ENCODE measurements around the gene MED8. TPM values are rescaled to one million over a fixed set of nuclear protein-coding genes. Genes with fewer than 3 reads are reported as not detected.

Gene MED8
- total RNA-seq, 2 donors from 2014 or later = 39.2 to 51.3 TPM

DNA sequence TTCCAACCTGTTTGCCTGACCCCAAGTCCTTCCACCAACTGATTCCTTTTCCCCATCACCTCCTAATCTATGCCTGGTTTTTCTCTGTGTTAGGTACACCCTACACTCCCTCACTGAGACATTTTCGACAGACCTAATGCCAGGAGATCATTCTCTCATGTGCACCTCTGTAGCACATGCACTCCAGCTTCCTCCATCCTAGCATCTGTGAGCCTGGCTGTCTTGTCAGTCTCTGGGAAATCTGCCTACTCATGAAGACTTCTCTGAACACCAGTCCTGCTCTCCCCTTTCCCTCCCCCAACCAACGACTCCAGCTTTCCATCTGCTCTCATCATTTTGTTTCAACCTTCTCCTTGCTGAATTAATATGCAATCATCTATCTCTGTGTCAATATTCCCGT, 987 bp downstream of the MED8 start:
- H3K27ac ChIP-seq = no peak overlapping the region
- H3K9me3 ChIP-seq = no peaks in the 10 kb centered on the region
- H3K4me3 ChIP-seq = peak overlapping the region; percentile 95
- TF ChIP-seq, protein P1, sequence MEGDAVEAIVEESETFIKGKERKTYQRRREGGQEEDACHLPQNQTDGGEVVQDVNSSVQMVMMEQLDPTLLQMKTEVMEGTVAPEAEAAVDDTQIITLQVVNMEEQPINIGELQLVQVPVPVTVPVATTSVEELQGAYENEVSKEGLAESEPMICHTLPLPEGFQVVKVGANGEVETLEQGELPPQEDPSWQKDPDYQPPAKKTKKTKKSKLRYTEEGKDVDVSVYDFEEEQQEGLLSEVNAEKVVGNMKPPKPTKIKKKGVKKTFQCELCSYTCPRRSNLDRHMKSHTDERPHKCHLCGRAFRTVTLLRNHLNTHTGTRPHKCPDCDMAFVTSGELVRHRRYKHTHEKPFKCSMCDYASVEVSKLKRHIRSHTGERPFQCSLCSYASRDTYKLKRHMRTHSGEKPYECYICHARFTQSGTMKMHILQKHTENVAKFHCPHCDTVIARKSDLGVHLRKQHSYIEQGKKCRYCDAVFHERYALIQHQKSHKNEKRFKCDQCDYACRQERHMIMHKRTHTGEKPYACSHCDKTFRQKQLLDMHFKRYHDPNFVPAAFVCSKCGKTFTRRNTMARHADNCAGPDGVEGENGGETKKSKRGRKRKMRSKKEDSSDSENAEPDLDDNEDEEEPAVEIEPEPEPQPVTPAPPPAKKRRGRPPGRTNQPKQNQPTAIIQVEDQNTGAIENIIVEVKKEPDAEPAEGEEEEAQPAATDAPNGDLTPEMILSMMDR (IDR thresholded peaks at IDR 0.05) = no peak
- H3K9ac ChIP-seq (ENCODE audit: low read depth in 2 of 2, low read length in 2 of 2) = peak overlapping the region in 1 of 2 donors; percentile 91
- no peaks in the 10 kb centered on the region for H3K27me3 ChIP-seq
- intact Hi-C loops (cut with DNase I) = no loop called here
- H3K36me3 ChIP-seq = peaks cover 5% of the 10 kb centered on the region
- no peak for DNase-seq
- H3K4me1 ChIP-seq = peaks cover 10% of the 10 kb centered on the region

DNA sequence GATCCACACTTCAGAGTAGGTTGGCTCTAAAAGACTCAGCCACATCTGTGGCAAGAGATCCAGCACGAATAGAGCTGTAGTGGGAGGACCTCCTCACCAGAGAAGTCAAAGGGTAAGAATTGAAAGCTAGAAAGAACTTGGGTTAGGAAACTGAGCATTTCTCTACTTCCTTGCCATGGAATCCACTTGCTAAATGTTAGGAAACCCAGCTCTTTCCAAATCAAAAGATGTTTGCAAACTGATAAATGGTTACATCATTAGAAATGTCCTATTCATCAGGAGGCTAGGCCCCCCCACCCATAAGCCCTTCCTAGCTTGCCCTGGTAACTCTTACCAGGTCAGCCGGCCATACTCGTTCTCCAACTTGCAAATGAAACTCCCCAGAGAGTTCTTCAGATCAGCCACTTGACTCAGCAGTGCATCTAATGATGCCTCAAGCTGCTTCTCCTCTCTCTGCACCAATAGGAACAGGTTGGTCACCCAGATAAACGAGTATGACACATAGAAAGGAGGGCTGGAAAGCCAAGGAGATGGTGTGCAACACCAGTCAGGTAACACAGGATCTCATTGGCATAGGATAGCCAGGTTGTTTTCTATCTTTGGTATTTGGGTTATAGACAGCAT, 1.5 kb downstream of the MED8 start:
- Histone ChIP-seq H3K4me3 (no peak overlapping the region), H3K9ac (ENCODE audit: low read depth in 2 of 2, low read length in 2 of 2) (peak overlapping the region in 1 of 2 donors; percentile 91)
- intact Hi-C loops (cut with DNase I) = no loop called here

DNA sequence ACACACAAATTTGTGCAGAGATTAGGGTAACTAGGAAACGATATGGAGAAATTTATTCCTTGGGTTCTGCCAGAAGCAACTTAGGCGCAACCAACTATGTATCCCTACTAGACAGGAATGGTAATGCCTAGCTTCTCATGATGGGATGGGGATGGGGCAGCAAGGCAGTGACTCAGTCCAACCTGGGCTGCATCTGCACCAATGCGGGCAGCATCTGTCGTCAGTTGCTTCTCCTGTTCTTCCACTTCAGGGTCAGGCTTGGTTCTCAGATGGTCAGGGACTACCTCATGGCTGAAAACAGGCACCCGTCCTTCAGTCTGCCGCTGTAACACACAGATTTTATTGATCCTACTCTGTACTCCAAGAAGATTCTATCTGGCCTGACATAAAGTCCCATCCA, 2.9 kb downstream of the MED8 start:
- peaks cover 10% of the 10 kb centered on the region for H3K4me1 ChIP-seq
- no peaks in the 10 kb centered on the region for H3K9me3 ChIP-seq
- H3K9ac ChIP-seq (ENCODE audit: low read depth in 2 of 2, low read length in 2 of 2) = no peak overlapping the region
- H3K27me3 ChIP-seq = no peaks in the 10 kb centered on the region
- no peak overlapping the region for H3K4me3 ChIP-seq
- DNase-seq = no peak
- H3K27ac ChIP-seq = no peak overlapping the region
- TF ChIP-seq, protein P1 (IDR thresholded peaks at IDR 0.05) = no peak
- intact Hi-C loops (cut with DNase I) = no loop called here
- H3K36me3 ChIP-seq = peaks cover 5% of the 10 kb centered on the region

More for the DNA sequence above, 1.5 kb downstream of the MED8 start:
- H3K27ac ChIP-seq = no peak overlapping the region
- no peak for DNase-seq
- H3K4me1 ChIP-seq = peaks cover 10% of the 10 kb centered on the region
- TF ChIP-seq, protein P1 (IDR thresholded peaks at IDR 0.05) = no peak
- H3K27me3 ChIP-seq = no peaks in the 10 kb centered on the region
- peaks cover 5% of the 10 kb centered on the region for H3K36me3 ChIP-seq
- H3K9me3 ChIP-seq = no peaks in the 10 kb centered on the region

DNA sequence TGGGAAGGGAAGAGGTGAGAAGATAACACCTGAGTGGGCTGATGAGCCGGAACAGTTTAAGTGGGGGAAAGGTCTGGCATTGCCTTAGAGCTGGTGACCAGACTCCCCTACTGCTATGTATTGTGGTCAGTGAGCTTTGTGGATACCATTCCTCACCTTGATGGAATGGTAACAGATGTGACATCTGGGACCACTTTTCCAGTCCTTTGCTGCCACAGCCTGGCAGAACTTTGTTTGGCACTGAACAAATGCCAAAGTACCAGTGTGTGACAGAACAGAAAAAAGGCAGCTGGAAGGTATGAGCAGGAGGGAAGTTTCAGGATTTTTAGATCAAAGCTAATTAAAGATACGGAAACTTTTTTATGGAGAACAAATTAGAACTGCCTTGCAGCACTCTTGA, 6.2 kb downstream of the MED8 start:
- intact Hi-C loops (cut with DNase I) = no loop called here
- Histone ChIP-seq H3K9me3 (no peaks in the 10 kb centered on the region), H3K36me3 (peaks cover 5% of the 10 kb centered on the region), H3K9ac (ENCODE audit: low read depth in 2 of 2, low read length in 2 of 2) (no peak overlapping the region), H3K4me1 (peaks cover 5% of the 10 kb centered on the region), H3K4me3 (no peak overlapping the region), H3K27me3 (no peaks in the 10 kb centered on the region), H3K27ac (no peak overlapping the region)
- no peak for DNase-seq
- TF ChIP-seq, protein P1 (IDR thresholded peaks at IDR 0.05) = no peak

DNA sequence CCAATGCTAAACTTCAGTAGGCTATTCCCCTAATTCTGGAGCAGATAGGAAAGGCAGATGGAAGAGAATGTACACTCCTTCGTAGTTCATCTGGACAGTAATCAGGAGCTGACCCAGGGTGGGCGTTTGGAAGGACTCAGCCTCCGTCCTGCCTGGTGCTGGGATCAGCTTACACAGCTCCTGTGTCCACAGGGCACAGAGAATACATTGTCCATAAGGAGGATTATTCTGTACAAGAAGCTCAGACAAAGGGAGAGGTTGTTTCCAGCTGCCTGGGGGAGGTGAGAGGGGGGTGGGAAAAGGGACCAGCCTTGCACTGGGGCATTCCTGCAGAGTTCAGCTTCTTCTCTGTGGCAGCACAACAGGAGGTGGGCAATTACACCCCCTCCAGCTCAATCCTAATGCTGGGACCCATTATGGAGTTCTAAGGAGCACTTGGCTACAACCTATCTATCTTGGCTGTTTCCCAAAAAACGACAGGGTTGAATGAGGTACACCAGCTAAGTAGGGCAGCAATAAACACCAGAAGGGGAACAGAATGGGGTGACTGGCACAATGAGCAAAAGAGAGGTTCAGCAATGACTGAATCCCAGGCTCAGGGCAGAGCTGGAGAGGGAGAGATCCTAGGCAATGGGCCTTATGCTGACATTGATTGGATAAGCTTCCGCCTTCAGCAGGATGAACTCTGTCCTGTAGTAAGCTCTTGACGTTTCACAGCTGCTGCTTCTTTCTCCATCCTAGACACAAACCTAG, 7.4 kb downstream of the MED8 start:
- no peak overlapping the region for H3K9ac ChIP-seq (ENCODE audit: low read depth in 2 of 2, low read length in 2 of 2)
- TF ChIP-seq, protein P1 (IDR thresholded peaks at IDR 0.05) = no peak
- intact Hi-C loops (cut with DNase I) = no loop called here
- no peak overlapping the region for H3K27ac ChIP-seq
- peaks cover 5% of the 10 kb centered on the region for H3K36me3 ChIP-seq
- no peak overlapping the region for H3K4me3 ChIP-seq
- no peaks in the 10 kb centered on the region for H3K4me1 ChIP-seq
- no peaks in the 10 kb centered on the region for H3K9me3 ChIP-seq
- H3K27me3 ChIP-seq = no peaks in the 10 kb centered on the region
- DNase-seq = no peak

Measured in colonic mucosa (tissue), 4 donors.